Measurements from ENCODE around the gene DHX35. TPM values are rescaled to one million over a fixed set of nuclear protein-coding genes. Genes with fewer than 3 reads are reported as not detected.

The DHX35 gene
- total and polyA plus RNA-seq, 2 of the 13 experiments (the other 11 are each of a cell fraction or from before 2014, with no cell fraction given) = 25.8 to 28.7 TPM

DNA sequence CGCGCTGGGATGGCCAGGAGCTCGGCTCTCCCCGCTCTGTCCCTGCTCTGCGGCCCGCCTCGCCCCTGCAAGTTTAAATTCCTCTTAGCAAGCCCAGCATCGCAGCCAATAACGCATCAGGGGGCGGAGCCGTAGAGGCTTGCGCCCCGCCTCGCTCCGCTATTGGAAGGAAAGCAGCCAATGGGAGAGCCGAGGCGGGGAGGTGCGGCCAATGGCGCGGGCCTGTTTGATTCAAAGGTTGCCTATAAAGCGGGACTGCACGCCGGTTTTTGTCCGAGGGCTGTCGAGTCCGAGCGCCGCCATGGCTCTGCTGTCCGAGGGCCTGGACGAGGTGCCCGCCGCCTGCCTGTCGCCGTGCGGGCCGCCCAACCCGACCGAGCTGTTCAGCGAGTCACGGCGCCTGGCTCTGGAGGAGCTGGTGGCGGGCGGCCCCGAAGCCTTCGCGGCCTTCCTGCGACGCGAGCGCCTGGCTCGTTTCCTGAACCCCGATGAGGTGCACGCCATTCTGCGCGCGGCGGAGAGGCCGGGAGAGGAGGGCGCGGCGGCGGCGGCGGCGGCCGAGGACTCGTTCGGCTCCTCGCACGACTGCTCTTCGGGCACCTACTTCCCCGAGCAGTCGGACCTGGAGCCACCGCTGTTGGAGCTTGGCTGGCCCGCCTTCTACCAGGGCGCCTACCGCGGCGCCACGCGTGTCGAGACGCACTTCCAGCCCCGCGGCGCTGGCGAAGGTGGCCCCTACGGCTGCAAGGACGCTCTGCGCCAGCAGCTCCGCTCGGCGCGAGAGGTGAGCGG is 35.8 kb upstream of the DHX35 start, which contains the start of gene FAM83D (continued):
- TF ChIP-seq THRA (CRISPR knock-in tag; IDR thresholded peaks at IDR 0.05; ENCODE audit: borderline replicate concordance) (peak; percentile 89; the same call in 1 of the 2 replicates), ZNF891 (CRISPR knock-in tag; IDR thresholded peaks at IDR 0.05) (peak; percentile 98), ZNF672 (CRISPR knock-in tag; IDR thresholded peaks at IDR 0.05) (no peak; the same call in 1 of the 2 replicates), PHB2 (IDR thresholded peaks at IDR 0.05; ENCODE audit: partially characterized antibody) (no peak), ZNF720 (CRISPR knock-in tag; IDR thresholded peaks at IDR 0.05) (0 out of 2 replicates have a peak, but pooled peaks have one; percentile 75), SKI (IDR thresholded peaks at IDR 0.05; ENCODE audit: partially characterized antibody) (peak; percentile 65), HOXA5 (CRISPR knock-in tag; IDR thresholded peaks at IDR 0.05) (peak; percentile 81), RARA (CRISPR knock-in tag; IDR thresholded peaks at IDR 0.05) (no peak), TFDP2 (CRISPR knock-in tag; IDR thresholded peaks at IDR 0.05) (peak; percentile 97), ZNF652 (CRISPR knock-in tag; IDR thresholded peaks at IDR 0.05; ENCODE audit: borderline replicate concordance, low read depth) (no peak), ZNF557 (CRISPR knock-in tag; IDR thresholded peaks at IDR 0.05) (peak; percentile 75; the same call in 1 of the 2 replicates), ELF3 (CRISPR knock-in tag; IDR thresholded peaks at IDR 0.05) (peak; percentile 68), ZNF276 (CRISPR knock-in tag; IDR thresholded peaks at IDR 0.05; ENCODE audit: low read depth) (peak; percentile 86; the same call in 1 of the 2 replicates), ZNF124 (CRISPR knock-in tag; IDR thresholded peaks at IDR 0.05) (peak; percentile 72; the same call in 1 of the 2 replicates), ADNP (CRISPR knock-in tag; IDR thresholded peaks at IDR 0.05) (0 out of 2 replicates have a peak, but pooled peaks have one; percentile 99), CC2D1A (CRISPR knock-in tag; IDR thresholded peaks at IDR 0.05) (no peak), FOXA3 (CRISPR knock-in tag; IDR thresholded peaks at IDR 0.05) (peak; percentile 1), ARNT2 (CRISPR knock-in tag; IDR thresholded peaks at IDR 0.05; ENCODE audit: low read depth) (peak; percentile 99), ZNF10 (CRISPR knock-in tag; IDR thresholded peaks at IDR 0.05; ENCODE audit: borderline replicate concordance, low read depth) (no peak), FOSL1 (CRISPR knock-in tag; IDR thresholded peaks at IDR 0.05; ENCODE audit: borderline replicate concordance) (peak; percentile 51; the same call in 1 of the 2 replicates), AGO1 (IDR thresholded peaks at IDR 0.05; ENCODE audit: low read depth, low read length, poor library complexity, severe bottlenecking) (no peak), ZNF501 (CRISPR knock-in tag; IDR thresholded peaks at IDR 0.05) (peak; percentile 97), HDAC2 (CRISPR knock-in tag; IDR thresholded peaks at IDR 0.05) (peak; percentile 91)
- TF ChIP-seq, protein P1, sequence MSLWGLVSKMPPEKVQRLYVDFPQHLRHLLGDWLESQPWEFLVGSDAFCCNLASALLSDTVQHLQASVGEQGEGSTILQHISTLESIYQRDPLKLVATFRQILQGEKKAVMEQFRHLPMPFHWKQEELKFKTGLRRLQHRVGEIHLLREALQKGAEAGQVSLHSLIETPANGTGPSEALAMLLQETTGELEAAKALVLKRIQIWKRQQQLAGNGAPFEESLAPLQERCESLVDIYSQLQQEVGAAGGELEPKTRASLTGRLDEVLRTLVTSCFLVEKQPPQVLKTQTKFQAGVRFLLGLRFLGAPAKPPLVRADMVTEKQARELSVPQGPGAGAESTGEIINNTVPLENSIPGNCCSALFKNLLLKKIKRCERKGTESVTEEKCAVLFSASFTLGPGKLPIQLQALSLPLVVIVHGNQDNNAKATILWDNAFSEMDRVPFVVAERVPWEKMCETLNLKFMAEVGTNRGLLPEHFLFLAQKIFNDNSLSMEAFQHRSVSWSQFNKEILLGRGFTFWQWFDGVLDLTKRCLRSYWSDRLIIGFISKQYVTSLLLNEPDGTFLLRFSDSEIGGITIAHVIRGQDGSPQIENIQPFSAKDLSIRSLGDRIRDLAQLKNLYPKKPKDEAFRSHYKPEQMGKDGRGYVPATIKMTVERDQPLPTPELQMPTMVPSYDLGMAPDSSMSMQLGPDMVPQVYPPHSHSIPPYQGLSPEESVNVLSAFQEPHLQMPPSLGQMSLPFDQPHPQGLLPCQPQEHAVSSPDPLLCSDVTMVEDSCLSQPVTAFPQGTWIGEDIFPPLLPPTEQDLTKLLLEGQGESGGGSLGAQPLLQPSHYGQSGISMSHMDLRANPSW (CRISPR knock-in tag; IDR thresholded peaks at IDR 0.05; ENCODE audit: borderline replicate concordance) = peak; percentile 82; the same call in 1 of the 2 replicates

Measured in HepG2 (cell line).